ENCODE measurements around the gene CPSF4L.

CPSF4L gene

GRCh38 chr17:73223626-73224230 lies 38.0 kb downstream of the CPSF4L start:
- WGBS (ENCODE audit: insufficient coverage, insufficient read length): no CpG with 5 or more reads among the region's 2 CpGs
- no peak overlapping the region for H3K27ac ChIP-seq (ENCODE audit: low read length)
- H3K4me1 ChIP-seq (ENCODE audit: control insufficient read depth, insufficient read depth, low read length): peaks cover 3% of the 10 kb centered on the region; the same call in 1 of the 2 replicates
- H3K4me3 ChIP-seq (ENCODE audit: low read length): no peak overlapping the region
- no peaks in the 10 kb centered on the region for H3K9me3 ChIP-seq (ENCODE audit: control insufficient read depth, insufficient read depth, low read length)
- no peak for DNase-seq (ENCODE audit: low read depth, low spot score)
- peaks cover 3% of the 10 kb centered on the region; the same call in 1 of the 2 replicates for H3K36me3 ChIP-seq (ENCODE audit: control insufficient read depth, insufficient read depth, low read length)
- H3K27me3 ChIP-seq (ENCODE audit: control insufficient read depth, insufficient read depth, low read length): no peaks in the 10 kb centered on the region

GRCh38 chr17:73215447-73215846 lies 46.2 kb downstream of the CPSF4L start:
- no peak for DNase-seq (ENCODE audit: low read depth, low spot score)
- no peaks in the 10 kb centered on the region for H3K27me3 ChIP-seq (ENCODE audit: control insufficient read depth, insufficient read depth, low read length)
- H3K4me3 ChIP-seq (ENCODE audit: low read length): no peak overlapping the region
- no CpG with 5 or more reads among the region's 2 CpGs for WGBS (ENCODE audit: insufficient coverage, insufficient read length)
- no peak overlapping the region for H3K27ac ChIP-seq (ENCODE audit: low read length)
- H3K9me3 ChIP-seq (ENCODE audit: control insufficient read depth, insufficient read depth, low read length): no peaks in the 10 kb centered on the region
- peaks cover 4% of the 10 kb centered on the region for H3K4me1 ChIP-seq (ENCODE audit: control insufficient read depth, insufficient read depth, low read length)
- H3K36me3 ChIP-seq (ENCODE audit: control insufficient read depth, insufficient read depth, low read length): no peaks in the 10 kb centered on the region

- Histone ChIP-seq H3K9me3 (ENCODE audit: control insufficient read depth, insufficient read depth, low read length) (no peaks in the 10 kb centered on the region), H3K4me1 (ENCODE audit: control insufficient read depth, insufficient read depth, low read length) (peaks cover 4% of the 10 kb centered on the region), H3K27me3 (ENCODE audit: control insufficient read depth, insufficient read depth, low read length) (no peaks in the 10 kb centered on the region), H3K36me3 (ENCODE audit: control insufficient read depth, insufficient read depth, low read length) (peaks cover under 1% of the 10 kb centered on the region; the same call in 1 of the 2 replicates), H3K4me3 (ENCODE audit: low read length) (no peak overlapping the region), H3K27ac (ENCODE audit: low read length) (no peak overlapping the region)
- DNase-seq (ENCODE audit: low read depth, low spot score): no peak
- WGBS (ENCODE audit: insufficient coverage, insufficient read length): no CpG with 5 or more reads among the region's 4 CpGs
These were observed 46.8 kb downstream of the CPSF4L start for GRCh38 chr17:73214851-73215250.

GRCh38 chr17:73214008-73214407 lies 47.7 kb downstream of the CPSF4L start:
- peaks cover 6% of the 10 kb centered on the region for H3K36me3 ChIP-seq (ENCODE audit: control insufficient read depth, insufficient read depth, low read length)
- no peak overlapping the region for H3K27ac ChIP-seq (ENCODE audit: low read length)
- H3K4me1 ChIP-seq (ENCODE audit: control insufficient read depth, insufficient read depth, low read length): peaks cover 4% of the 10 kb centered on the region
- no peak overlapping the region for H3K4me3 ChIP-seq (ENCODE audit: low read length)
- DNase-seq (ENCODE audit: low read depth, low spot score): no peak
- H3K9me3 ChIP-seq (ENCODE audit: control insufficient read depth, insufficient read depth, low read length): no peaks in the 10 kb centered on the region
- no peaks in the 10 kb centered on the region for H3K27me3 ChIP-seq (ENCODE audit: control insufficient read depth, insufficient read depth, low read length)

GRCh38 chr17:73211745-73212144 lies 49.9 kb downstream of the CPSF4L start:
- H3K27me3 ChIP-seq (ENCODE audit: control insufficient read depth, insufficient read depth, low read length): no peaks in the 10 kb centered on the region
- no peak overlapping the region for H3K27ac ChIP-seq (ENCODE audit: low read length)
- H3K4me3 ChIP-seq (ENCODE audit: low read length): no peak overlapping the region
- H3K36me3 ChIP-seq (ENCODE audit: control insufficient read depth, insufficient read depth, low read length): peaks cover 18% of the 10 kb centered on the region
- peaks cover 4% of the 10 kb centered on the region for H3K4me1 ChIP-seq (ENCODE audit: control insufficient read depth, insufficient read depth, low read length)
- DNase-seq (ENCODE audit: low read depth, low spot score): no peak
- H3K9me3 ChIP-seq (ENCODE audit: control insufficient read depth, insufficient read depth, low read length): no peaks in the 10 kb centered on the region
- WGBS (ENCODE audit: insufficient coverage, insufficient read length): no CpG with 5 or more reads among the region's 13 CpGs

- no peak overlapping the region for H3K27ac ChIP-seq (ENCODE audit: low read length)
- WGBS (ENCODE audit: insufficient coverage, insufficient read length): no CpG with 5 or more reads among the region's 8 CpGs
- DNase-seq (ENCODE audit: low read depth, low spot score): no peak
- no peak overlapping the region for H3K4me3 ChIP-seq (ENCODE audit: low read length)
- no peaks in the 10 kb centered on the region for H3K9me3 ChIP-seq (ENCODE audit: control insufficient read depth, insufficient read depth, low read length)
- H3K27me3 ChIP-seq (ENCODE audit: control insufficient read depth, insufficient read depth, low read length): no peaks in the 10 kb centered on the region
- H3K4me1 ChIP-seq (ENCODE audit: control insufficient read depth, insufficient read depth, low read length): no peaks in the 10 kb centered on the region
- H3K36me3 ChIP-seq (ENCODE audit: control insufficient read depth, insufficient read depth, low read length): peaks cover 18% of the 10 kb centered on the region
These were observed 51.5 kb downstream of the CPSF4L start for GRCh38 chr17:73210002-73210678.

- no peaks in the 10 kb centered on the region for H3K27me3 ChIP-seq (ENCODE audit: control insufficient read depth, insufficient read depth, low read length)
- H3K4me1 ChIP-seq (ENCODE audit: control insufficient read depth, insufficient read depth, low read length): no peaks in the 10 kb centered on the region
- no peak overlapping the region for H3K27ac ChIP-seq (ENCODE audit: low read length)
- no peak for DNase-seq (ENCODE audit: low read depth, low spot score)
- no peak overlapping the region for H3K4me3 ChIP-seq (ENCODE audit: low read length)
- H3K36me3 ChIP-seq (ENCODE audit: control insufficient read depth, insufficient read depth, low read length): peaks cover 18% of the 10 kb centered on the region
- WGBS (ENCODE audit: insufficient coverage, insufficient read length): no CpG with 5 or more reads among the region's 13 CpGs
- no peaks in the 10 kb centered on the region for H3K9me3 ChIP-seq (ENCODE audit: control insufficient read depth, insufficient read depth, low read length)
These were observed 52.2 kb downstream of the CPSF4L start for GRCh38 chr17:73209436-73209835.

- no peak for DNase-seq (ENCODE audit: low read depth, low spot score)
- H3K36me3 ChIP-seq (ENCODE audit: control insufficient read depth, insufficient read depth, low read length): peaks cover 18% of the 10 kb centered on the region
- no peak overlapping the region for H3K27ac ChIP-seq (ENCODE audit: low read length)
- H3K4me3 ChIP-seq (ENCODE audit: low read length): no peak overlapping the region
- H3K9me3 ChIP-seq (ENCODE audit: control insufficient read depth, insufficient read depth, low read length): no peaks in the 10 kb centered on the region
- WGBS (ENCODE audit: insufficient coverage, insufficient read length): no CpG with 5 or more reads among the region's 16 CpGs
- H3K27me3 ChIP-seq (ENCODE audit: control insufficient read depth, insufficient read depth, low read length): no peaks in the 10 kb centered on the region
- no peaks in the 10 kb centered on the region for H3K4me1 ChIP-seq (ENCODE audit: control insufficient read depth, insufficient read depth, low read length)
These were observed 53.4 kb downstream of the CPSF4L start for GRCh38 chr17:73208139-73208827.

- H3K4me3 ChIP-seq (ENCODE audit: low read length): no peak overlapping the region
- no peak for DNase-seq (ENCODE audit: low read depth, low spot score)
- H3K9me3 ChIP-seq (ENCODE audit: control insufficient read depth, insufficient read depth, low read length): no peaks in the 10 kb centered on the region
- no CpG with 5 or more reads among the region's 10 CpGs for WGBS (ENCODE audit: insufficient coverage, insufficient read length)
- H3K36me3 ChIP-seq (ENCODE audit: control insufficient read depth, insufficient read depth, low read length): peaks cover 31% of the 10 kb centered on the region
- H3K4me1 ChIP-seq (ENCODE audit: control insufficient read depth, insufficient read depth, low read length): no peaks in the 10 kb centered on the region
- no peak overlapping the region for H3K27ac ChIP-seq (ENCODE audit: low read length)
- H3K27me3 ChIP-seq (ENCODE audit: control insufficient read depth, insufficient read depth, low read length): no peaks in the 10 kb centered on the region
These were observed 56.2 kb downstream of the CPSF4L start for GRCh38 chr17:73205459-73205961.

GRCh38 chr17:73203788-73204479 lies 57.7 kb downstream of the CPSF4L start:
- no peaks in the 10 kb centered on the region for H3K4me1 ChIP-seq (ENCODE audit: control insufficient read depth, insufficient read depth, low read length)
- no peaks in the 10 kb centered on the region for H3K9me3 ChIP-seq (ENCODE audit: control insufficient read depth, insufficient read depth, low read length)
- no peak overlapping the region for H3K27ac ChIP-seq (ENCODE audit: low read length)
- H3K27me3 ChIP-seq (ENCODE audit: control insufficient read depth, insufficient read depth, low read length): no peaks in the 10 kb centered on the region
- no peak for DNase-seq (ENCODE audit: low read depth, low spot score)
- H3K4me3 ChIP-seq (ENCODE audit: low read length): no peak overlapping the region
- WGBS (ENCODE audit: insufficient coverage, insufficient read length): no CpG with 5 or more reads among the region's 10 CpGs
- H3K36me3 ChIP-seq (ENCODE audit: control insufficient read depth, insufficient read depth, low read length): peaks cover 32% of the 10 kb centered on the region

All from iPS DF 6.9 (cell line).